ENCODE results near the gene IRS1.
"Not testable (repeated sequence)": the region's sequence is repeated elsewhere in the genome, so short reads cannot be mapped to it uniquely, and the experiment has no call there.

The IRS1 gene

GRCh38 chr2:226835796-226836547, 36.4 kb upstream of the IRS1 start, which contains the start of gene RHBDD1:
Gene RHBDD1, plus strand, starts transcription at chr2:226836054. Its CDS starts 28,640 bp downstream, at chr2:226864694.
- Mint-ChIP-seq H3K27me3 (no peaks in the 10 kb centered on the region), H3K4me3 (peak within 1 kb of the TSS; percentile 90), H3K36me3 (ENCODE audit: low read depth) (peaks cover 83% of the 10 kb centered on the region), H3K4me1 (ENCODE audit: low read depth) (peaks cover 64% of the 10 kb centered on the region), H3K9me3 (peaks cover 2% of the 10 kb centered on the region), H3K27ac (peak within 1 kb of the TSS; percentile 99)
- peak; percentile 96 for DNase-seq

GRCh38 chr2:226835420-226835795, 35.8 kb upstream of the IRS1 start:
- no peak for DNase-seq
- Mint-ChIP-seq H3K36me3 (ENCODE audit: low read depth) (peaks cover 84% of the 10 kb centered on the region), H3K4me1 (ENCODE audit: low read depth) (peaks cover 62% of the 10 kb centered on the region), H3K27ac (peak overlapping the region; percentile 99), H3K9me3 (peaks cover 2% of the 10 kb centered on the region), H3K4me3 (peak overlapping the region; percentile 90), H3K27me3 (no peaks in the 10 kb centered on the region)

GRCh38 chr2:226834880-226835279, 35.3 kb upstream of the IRS1 start:
- peak; percentile 35 for DNase-seq
- H3K9me3 Mint-ChIP-seq, H3K27me3 Mint-ChIP-seq: not testable (repeated sequence)
- Mint-ChIP-seq H3K36me3 (ENCODE audit: low read depth) (peaks cover 79% of the 10 kb centered on the region), H3K27ac (peak overlapping the region; percentile 99), H3K4me1 (ENCODE audit: low read depth) (peaks cover 61% of the 10 kb centered on the region), H3K4me3 (peak overlapping the region; percentile 90)

- no peak overlapping the region for H3K27ac Mint-ChIP-seq
- DNase-seq: no peak
- H3K27me3 Mint-ChIP-seq: no peaks in the 10 kb centered on the region
- H3K36me3 Mint-ChIP-seq (ENCODE audit: low read depth): peaks cover 59% of the 10 kb centered on the region
- H3K4me3 Mint-ChIP-seq: no peak overlapping the region
- peaks cover 51% of the 10 kb centered on the region for H3K4me1 Mint-ChIP-seq (ENCODE audit: low read depth)
- peaks cover 2% of the 10 kb centered on the region for H3K9me3 Mint-ChIP-seq
Measured at GRCh38 chr2:226832061-226832460, 32.4 kb upstream of the IRS1 start.

- Mint-ChIP-seq H3K27ac (no peak overlapping the region), H3K4me1 (ENCODE audit: low read depth) (peaks cover 48% of the 10 kb centered on the region), H3K27me3 (no peaks in the 10 kb centered on the region), H3K4me3 (no peak overlapping the region), H3K36me3 (ENCODE audit: low read depth) (peaks cover 51% of the 10 kb centered on the region), H3K9me3 (peaks cover 2% of the 10 kb centered on the region)
- DNase-seq: no peak
Measured at GRCh38 chr2:226831266-226831665, 31.6 kb upstream of the IRS1 start.

- Mint-ChIP-seq H3K4me1 (ENCODE audit: low read depth) (peaks cover 46% of the 10 kb centered on the region), H3K36me3 (ENCODE audit: low read depth) (peaks cover 40% of the 10 kb centered on the region), H3K27me3 (no peaks in the 10 kb centered on the region), H3K27ac (no peak overlapping the region), H3K9me3 (peaks cover 2% of the 10 kb centered on the region), H3K4me3 (no peak overlapping the region)
- DNase-seq: no peak
Measured at GRCh38 chr2:226829721-226830631, 30.4 kb upstream of the IRS1 start.

- Mint-ChIP-seq H3K36me3 (ENCODE audit: low read depth) (peaks cover 23% of the 10 kb centered on the region), H3K27ac (no peak overlapping the region), H3K4me1 (ENCODE audit: low read depth) (peaks cover 34% of the 10 kb centered on the region), H3K4me3 (no peak overlapping the region), H3K9me3 (peaks cover 5% of the 10 kb centered on the region), H3K27me3 (no peaks in the 10 kb centered on the region)
- no peak for DNase-seq
Measured at GRCh38 chr2:226828191-226828590, 28.6 kb upstream of the IRS1 start.

GRCh38 chr2:226825056-226825455, 25.4 kb upstream of the IRS1 start:
- Mint-ChIP-seq H3K4me3 (no peak overlapping the region), H3K27me3 (no peaks in the 10 kb centered on the region), H3K9me3 (peaks cover 4% of the 10 kb centered on the region), H3K36me3 (ENCODE audit: low read depth) (no peaks in the 10 kb centered on the region), H3K4me1 (ENCODE audit: low read depth) (peaks cover 19% of the 10 kb centered on the region), H3K27ac (no peak overlapping the region)
- DNase-seq: no peak

- H3K27ac Mint-ChIP-seq: no peak overlapping the region
- DNase-seq: no peak
- H3K36me3 Mint-ChIP-seq (ENCODE audit: low read depth): no peaks in the 10 kb centered on the region
- H3K4me1 Mint-ChIP-seq (ENCODE audit: low read depth): no peaks in the 10 kb centered on the region
- peaks cover 17% of the 10 kb centered on the region for H3K27me3 Mint-ChIP-seq
- peaks cover 4% of the 10 kb centered on the region for H3K9me3 Mint-ChIP-seq
- no peak overlapping the region for H3K4me3 Mint-ChIP-seq
Measured at GRCh38 chr2:226818930-226819329, 19.3 kb upstream of the IRS1 start.

- Mint-ChIP-seq H3K36me3 (ENCODE audit: low read depth) (no peaks in the 10 kb centered on the region), H3K9me3 (no peaks in the 10 kb centered on the region), H3K4me3 (no peak overlapping the region), H3K27me3 (peaks cover 43% of the 10 kb centered on the region), H3K4me1 (ENCODE audit: low read depth) (no peaks in the 10 kb centered on the region), H3K27ac (no peak overlapping the region)
- DNase-seq: no peak
Measured at GRCh38 chr2:226813148-226813701, 13.6 kb upstream of the IRS1 start.

- Mint-ChIP-seq H3K9me3 (no peaks in the 10 kb centered on the region), H3K4me3 (no peak overlapping the region), H3K27me3 (peaks cover 37% of the 10 kb centered on the region), H3K36me3 (ENCODE audit: low read depth) (no peaks in the 10 kb centered on the region), H3K4me1 (ENCODE audit: low read depth) (peaks cover 21% of the 10 kb centered on the region), H3K27ac (no peak overlapping the region)
- DNase-seq: no peak
Measured at GRCh38 chr2:226803410-226803809, 3.8 kb upstream of the IRS1 start.

- no peak overlapping the region for H3K27ac Mint-ChIP-seq
- peaks cover 23% of the 10 kb centered on the region for H3K4me1 Mint-ChIP-seq (ENCODE audit: low read depth)
- peaks cover 30% of the 10 kb centered on the region for H3K27me3 Mint-ChIP-seq
- H3K9me3 Mint-ChIP-seq: no peaks in the 10 kb centered on the region
- no peak for DNase-seq
- peaks cover 3% of the 10 kb centered on the region for H3K36me3 Mint-ChIP-seq (ENCODE audit: low read depth)
- no peak overlapping the region for H3K4me3 Mint-ChIP-seq
Measured at GRCh38 chr2:226802573-226802972, 3.0 kb upstream of the IRS1 start.

GRCh38 chr2:226800941-226801784, 1.5 kb upstream of the IRS1 start:
- peaks cover 16% of the 10 kb centered on the region for H3K36me3 Mint-ChIP-seq (ENCODE audit: low read depth)
- DNase-seq: peak; percentile 91
- peak overlapping the region; percentile 67 for H3K4me3 Mint-ChIP-seq
- peaks cover 26% of the 10 kb centered on the region for H3K4me1 Mint-ChIP-seq (ENCODE audit: low read depth)
- no peaks in the 10 kb centered on the region for H3K9me3 Mint-ChIP-seq
- peaks cover 20% of the 10 kb centered on the region for H3K27me3 Mint-ChIP-seq
- H3K27ac Mint-ChIP-seq: peak overlapping the region; percentile 80
